Embryonic facial prominence (tissue), 1 donor: ENCODE measurements around the gene WNT11.

Source experiments
- DNase-seq: peaks from one replicate; pipeline ENCODE4 v3.0.0-alpha.2; 2016; ENCODE audit errors: extremely low spot score

WNT11 gene

GRCh38 chr11:76237914-76238313, 31.6 kb upstream of the WNT11 start:
- DNase-seq = no peak

- DNase-seq = no peak
These were observed 30.8 kb upstream of the WNT11 start for GRCh38 chr11:76237000-76237649.

- no peak for DNase-seq
These were observed 30.0 kb upstream of the WNT11 start for GRCh38 chr11:76236092-76236999.

- DNase-seq = peak; percentile 89
These were observed 29.2 kb upstream of the WNT11 start for GRCh38 chr11:76235233-76236091.

- DNase-seq = no peak
These were observed 28.3 kb upstream of the WNT11 start for GRCh38 chr11:76234416-76235232.

- DNase-seq = no peak
These were observed 27.7 kb upstream of the WNT11 start for GRCh38 chr11:76234021-76234415.

GRCh38 chr11:76233196-76233921, 27.1 kb upstream of the WNT11 start:
- DNase-seq = no peak

- no peak for DNase-seq
These were observed 25.8 kb upstream of the WNT11 start for GRCh38 chr11:76232026-76232665.

GRCh38 chr11:76231121-76231738, 24.9 kb upstream of the WNT11 start:
- DNase-seq = no peak

- DNase-seq = no peak
These were observed 24.1 kb upstream of the WNT11 start for GRCh38 chr11:76230392-76230791.

- no peak for DNase-seq
These were observed 23.5 kb upstream of the WNT11 start for GRCh38 chr11:76229690-76230240.

- DNase-seq = no peak
These were observed 22.5 kb upstream of the WNT11 start for GRCh38 chr11:76228875-76229149.

GRCh38 chr11:76228071-76228874, 22.0 kb upstream of the WNT11 start:
- DNase-seq = no peak

GRCh38 chr11:76226626-76227025, 20.3 kb upstream of the WNT11 start:
- DNase-seq = no peak

GRCh38 chr11:76225122-76225611, 18.9 kb upstream of the WNT11 start:
- no peak for DNase-seq

- no peak for DNase-seq
These were observed 18.3 kb upstream of the WNT11 start for GRCh38 chr11:76224461-76225121.

- DNase-seq = no peak
These were observed 15.1 kb upstream of the WNT11 start for GRCh38 chr11:76221365-76221764.

- no peak for DNase-seq
These were observed 12.9 kb upstream of the WNT11 start for GRCh38 chr11:76219243-76219642.
